PC-3 (cell line): ENCODE data around the gene TSTD2.

Source experiments
- EZH2phosphoT487 ChIP-seq: fragments of 300-600 bp; sonication (generic); IDR thresholded peaks from 2 replicates; pipeline ENCODE4 v1.6.1; 2018; ENCODE audit warnings: mild to moderate bottlenecking, antibody characterized with exemption, low read length, borderline replicate concordance
- TF ChIP-seq, protein P1 (sequence below): fragments of 300-600 bp; sonication (generic); conservative IDR thresholded peaks from 2 replicates; pipeline ENCODE4 v1.5.1; 2017; ENCODE audit warnings: antibody characterized with exemption, low read depth, mild to moderate bottlenecking, low read length

DNA sequence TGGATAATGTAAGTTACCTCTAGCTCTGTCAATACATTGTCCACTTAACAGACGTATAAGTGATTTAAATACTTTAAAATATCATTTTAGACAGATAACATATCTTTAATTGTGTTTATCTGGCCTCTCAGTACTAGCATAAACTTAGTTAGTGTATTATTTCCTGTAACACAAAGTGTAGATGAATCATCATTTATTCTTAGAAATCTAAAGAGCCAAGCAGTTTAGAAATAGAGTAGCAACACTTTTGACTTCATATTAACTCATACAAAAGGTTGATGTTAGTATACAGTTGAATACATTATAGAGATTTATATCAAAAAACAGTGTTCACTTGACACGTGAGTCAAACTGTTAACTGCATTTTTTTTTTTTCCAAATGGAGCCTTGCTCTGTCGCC lies 18.5 kb upstream of the TSTD2 start:
- TF ChIP-seq, protein P1, sequence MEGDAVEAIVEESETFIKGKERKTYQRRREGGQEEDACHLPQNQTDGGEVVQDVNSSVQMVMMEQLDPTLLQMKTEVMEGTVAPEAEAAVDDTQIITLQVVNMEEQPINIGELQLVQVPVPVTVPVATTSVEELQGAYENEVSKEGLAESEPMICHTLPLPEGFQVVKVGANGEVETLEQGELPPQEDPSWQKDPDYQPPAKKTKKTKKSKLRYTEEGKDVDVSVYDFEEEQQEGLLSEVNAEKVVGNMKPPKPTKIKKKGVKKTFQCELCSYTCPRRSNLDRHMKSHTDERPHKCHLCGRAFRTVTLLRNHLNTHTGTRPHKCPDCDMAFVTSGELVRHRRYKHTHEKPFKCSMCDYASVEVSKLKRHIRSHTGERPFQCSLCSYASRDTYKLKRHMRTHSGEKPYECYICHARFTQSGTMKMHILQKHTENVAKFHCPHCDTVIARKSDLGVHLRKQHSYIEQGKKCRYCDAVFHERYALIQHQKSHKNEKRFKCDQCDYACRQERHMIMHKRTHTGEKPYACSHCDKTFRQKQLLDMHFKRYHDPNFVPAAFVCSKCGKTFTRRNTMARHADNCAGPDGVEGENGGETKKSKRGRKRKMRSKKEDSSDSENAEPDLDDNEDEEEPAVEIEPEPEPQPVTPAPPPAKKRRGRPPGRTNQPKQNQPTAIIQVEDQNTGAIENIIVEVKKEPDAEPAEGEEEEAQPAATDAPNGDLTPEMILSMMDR = no peak
- TF ChIP-seq EZH2phosphoT487 = no peak
